ENCODE measurements around the gene SLC16A14.
A peak's percentile ranks its signal among the peaks of the same experiment; 100 is the strongest.

Gene SLC16A14

GRCh38 chr2:230060672-230061293 is 7.9 kb downstream of the SLC16A14 start:
- DNase-seq (ENCODE audit: low read depth), result peak; percentile 15
- no peak overlapping the region for H3K4me3 ChIP-seq (ENCODE audit: control insufficient read depth, low read depth, low read length)
- no peak for TF ChIP-seq CTCF (conservative IDR thresholded peaks at IDR 0.05; ENCODE audit: control insufficient read depth, insufficient read depth, low read depth, low read length)

GRCh38 chr2:230053753-230054478 is 14.8 kb downstream of the SLC16A14 start:
- H3K4me3 ChIP-seq (ENCODE audit: control insufficient read depth, low read depth, low read length), result no peak overlapping the region
- DNase-seq (ENCODE audit: low read depth), result peak; percentile 44
- no peak for TF ChIP-seq CTCF (conservative IDR thresholded peaks at IDR 0.05; ENCODE audit: control insufficient read depth, insufficient read depth, low read depth, low read length)

DNA sequence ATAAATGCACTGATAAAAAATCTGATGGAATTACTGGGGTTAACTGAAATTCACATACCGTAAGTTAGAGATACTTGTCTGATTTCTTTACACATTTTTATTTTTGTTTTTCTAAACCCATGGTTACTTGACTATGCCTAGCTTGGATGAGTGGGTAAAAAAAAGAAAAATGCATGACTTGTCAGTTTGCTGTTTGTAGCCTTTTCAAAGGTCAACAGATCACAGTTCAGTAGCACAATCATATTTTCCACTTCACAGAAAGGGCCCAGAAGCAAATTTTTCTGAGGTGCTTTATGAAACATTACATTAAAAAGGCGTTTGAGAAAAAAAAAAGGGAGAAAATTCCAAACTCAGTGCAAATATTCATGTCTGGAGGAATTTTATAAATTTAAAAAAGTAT is 16.4 kb downstream of the SLC16A14 start:
- TF ChIP-seq CTCF (conservative IDR thresholded peaks at IDR 0.05; ENCODE audit: control insufficient read depth, insufficient read depth, low read depth, low read length), result no peak
- DNase-seq (ENCODE audit: low read depth), result no peak
- H3K4me3 ChIP-seq (ENCODE audit: control insufficient read depth, low read depth, low read length), result no peak overlapping the region

DNA sequence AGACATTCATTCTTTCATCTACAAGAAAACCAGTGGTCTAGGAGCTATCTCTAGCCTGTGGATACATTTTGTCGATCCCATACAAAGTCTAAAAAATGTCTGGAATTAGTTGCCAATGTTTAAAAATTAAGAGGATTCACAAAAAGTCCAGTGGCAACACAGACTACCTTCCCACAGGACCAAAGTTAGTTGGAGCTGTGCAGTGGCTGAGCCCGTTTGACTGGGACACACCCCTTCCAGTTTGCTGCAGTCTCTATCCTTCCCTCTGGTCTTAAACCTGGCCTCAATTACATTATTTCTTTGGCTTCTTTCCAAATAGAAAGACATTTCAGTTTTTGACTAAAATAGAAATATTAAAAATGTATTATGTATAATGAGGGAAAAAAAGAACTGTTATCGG is 18.6 kb downstream of the SLC16A14 start:
- no peak for DNase-seq (ENCODE audit: low read depth)
- no peak for TF ChIP-seq CTCF (conservative IDR thresholded peaks at IDR 0.05; ENCODE audit: control insufficient read depth, insufficient read depth, low read depth, low read length)
- no peak overlapping the region for H3K4me3 ChIP-seq (ENCODE audit: control insufficient read depth, low read depth, low read length)

GRCh38 chr2:230048010-230048671 is 20.6 kb downstream of the SLC16A14 start:
- no peak for DNase-seq (ENCODE audit: low read depth)
- no peak overlapping the region for H3K4me3 ChIP-seq (ENCODE audit: control insufficient read depth, low read depth, low read length)
- TF ChIP-seq CTCF (conservative IDR thresholded peaks at IDR 0.05; ENCODE audit: control insufficient read depth, insufficient read depth, low read depth, low read length), result no peak

GRCh38 chr2:230046491-230046890 is 22.2 kb downstream of the SLC16A14 start:
- no peak for DNase-seq (ENCODE audit: low read depth)
- no peak overlapping the region for H3K4me3 ChIP-seq (ENCODE audit: control insufficient read depth, low read depth, low read length)
- no peak for TF ChIP-seq CTCF (conservative IDR thresholded peaks at IDR 0.05; ENCODE audit: control insufficient read depth, insufficient read depth, low read depth, low read length)

Measured in fibroblast of mammary gland (primary cell).